Trophoblast cell (in vitro differentiated cells and primary cell): ENCODE data around the gene ACO1.

Experiments used
- DNase-seq, 2 donors: peaks; one replicate each; pipeline ENCODE4 v3.0.0-alpha.2; 2016
- H2AFZ ChIP-seq: 2 replicates; pipeline ENCODE4 v1.6.1; 2013; ENCODE audit warnings: low read length, moderate library complexity, mild to moderate bottlenecking; ENCODE audit not compliant: insufficient read depth, poor library complexity
- H2AK5ac ChIP-seq: 2 replicates; pipeline ENCODE4 v1.6.1; 2013; ENCODE audit warnings: mild to moderate bottlenecking, low read length
- H2BK120ac ChIP-seq: 2 replicates; pipeline ENCODE4 v1.6.1; 2013; ENCODE audit warnings: low read length, mild to moderate bottlenecking, moderate library complexity; ENCODE audit not compliant: insufficient read depth, poor library complexity
- H2BK12ac ChIP-seq: 2 replicates; pipeline ENCODE4 v1.6.1; 2013; ENCODE audit warnings: mild to moderate bottlenecking, low read length, moderate library complexity
- H2BK5ac ChIP-seq: 2 replicates; pipeline ENCODE4 v1.6.1; 2013; ENCODE audit warnings: low read length, low read depth, moderate library complexity, mild to moderate bottlenecking; ENCODE audit not compliant: poor library complexity
- H3K14ac ChIP-seq: 2 replicates; pipeline ENCODE4 v1.6.1; 2013; ENCODE audit warnings: mild to moderate bottlenecking, low read length
- H3K18ac ChIP-seq: 2 replicates; pipeline ENCODE4 v1.6.1; 2013; ENCODE audit warnings: mild to moderate bottlenecking, low read length
- H3K23ac ChIP-seq: 2 replicates; pipeline ENCODE4 v1.6.1; 2013; ENCODE audit warnings: low read length
- H3K27ac ChIP-seq: 2 replicates; pipeline ENCODE4 v1.5.1; 2013; ENCODE audit warnings: low read depth, mild to moderate bottlenecking, inconsistent platforms, low read length, moderate library complexity
- H3K27me3 ChIP-seq: 2 replicates; pipeline ENCODE4 v1.6.1; 2013; ENCODE audit warnings: inconsistent platforms, mild to moderate bottlenecking, low read length, moderate library complexity; ENCODE audit not compliant: insufficient read depth
- H3K36me3 ChIP-seq, 2 experiments: 1 replicate in 1 of 2; 2 replicates in 1 of 2; pipeline ENCODE4 v1.6.1; 2013; ENCODE audit warnings: low read length in 2 of 2, mild to moderate bottlenecking in 2 of 2, moderate library complexity in 1 of 2; ENCODE audit not compliant: insufficient read depth in 2 of 2, control insufficient read depth in 1 of 2
- H3K4ac ChIP-seq: 2 replicates; pipeline ENCODE4 v1.6.1; 2013; ENCODE audit warnings: low read depth, mild to moderate bottlenecking, low read length, moderate library complexity
- H3K4me1 ChIP-seq, 2 experiments: 1 replicate in 1 of 2; 2 replicates in 1 of 2; pipeline ENCODE4 v1.6.1; 2013; ENCODE audit warnings: low read length in 2 of 2, mild to moderate bottlenecking in 2 of 2, moderate library complexity in 1 of 2; ENCODE audit not compliant: insufficient read depth in 2 of 2, control insufficient read depth in 1 of 2
- H3K4me2 ChIP-seq: 2 replicates; pipeline ENCODE4 v1.6.1; 2013; ENCODE audit warnings: inconsistent platforms, mild to moderate bottlenecking, low read length, moderate library complexity
- H3K4me3 ChIP-seq: 2 replicates; pipeline ENCODE4 v1.5.1; 2013; ENCODE audit warnings: mild to moderate bottlenecking, low read depth, low read length, inconsistent platforms
- H3K79me1 ChIP-seq: one replicate; pipeline ENCODE4 v1.6.1; 2013; ENCODE audit warnings: low read length
- H3K79me2 ChIP-seq: 2 replicates; pipeline ENCODE4 v1.6.1; 2013; ENCODE audit warnings: low read length, mild to moderate bottlenecking; ENCODE audit not compliant: control insufficient read depth, insufficient read depth, poor library complexity
- H3K9ac ChIP-seq: 2 replicates; pipeline ENCODE4 v1.6.1; 2013; ENCODE audit warnings: mild to moderate bottlenecking, low read length
- H3K9me3 ChIP-seq: 2 replicates; pipeline ENCODE4 v1.6.1; 2013; ENCODE audit warnings: low read depth, mild to moderate bottlenecking, control low read depth, inconsistent platforms, low read length; ENCODE audit not compliant: insufficient read depth
- H4K12ac ChIP-seq: 2 replicates; pipeline ENCODE4 v1.6.1; 2013; ENCODE audit warnings: low read depth, mild to moderate bottlenecking, low read length, moderate library complexity
- H4K8ac ChIP-seq: 2 replicates; pipeline ENCODE4 v1.6.1; 2013; ENCODE audit warnings: low read depth, mild to moderate bottlenecking, low read length, moderate library complexity
- H4K91ac ChIP-seq: one replicate; pipeline ENCODE4 v1.6.1; 2013; ENCODE audit warnings: low read depth, mild to moderate bottlenecking, low read length, moderate library complexity
- WGBS: extraction: QIAGEN DNeasy Blood & Tissue Kit; methylation state at CpG from one replicate; pipeline ENCODE4 v1.1.7; 2013; ENCODE audit warnings: missing lambda C conversion rate; ENCODE audit not compliant: insufficient read length, insufficient coverage; ENCODE audit errors: extremely low coverage; 5-methylcytosine and 5-hydroxymethylcytosine counted together

ACO1 gene

DNA sequence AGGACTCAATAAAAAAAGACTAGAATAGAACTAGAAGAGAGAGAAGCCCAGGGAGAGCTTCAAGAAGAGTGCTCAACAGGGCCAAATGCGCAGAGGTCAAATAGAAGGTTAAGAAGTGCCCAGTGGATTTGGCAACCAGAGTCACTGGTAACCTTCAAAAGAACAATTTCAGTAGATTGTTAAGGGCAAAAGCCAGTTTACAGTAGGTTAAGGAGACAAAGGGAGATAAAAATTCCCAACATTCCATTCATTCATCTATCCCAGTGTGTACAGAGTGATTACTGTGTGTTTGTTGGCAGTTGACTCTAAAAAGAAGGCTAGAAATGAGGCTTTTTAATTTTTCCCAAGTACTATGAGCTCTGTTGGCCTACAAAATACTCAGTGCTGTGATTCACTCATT lies 72.1 kb downstream of the ACO1 start:
- Histone ChIP-seq H4K8ac (no peak overlapping the region), H2BK120ac (no peak overlapping the region), H3K4me1 (peaks cover 0 to 2% of the 10 kb centered on the region in 2 experiments), H2BK5ac (no peak overlapping the region), H3K14ac (no peak overlapping the region), H3K9ac (no peak overlapping the region), H3K4ac (no peak overlapping the region), H2AFZ (no peak overlapping the region), H4K91ac (no peak overlapping the region), H4K12ac (no peak overlapping the region), H3K18ac (no peak overlapping the region), H3K4me2 (no peak overlapping the region), H3K79me2 (no peaks in the 10 kb centered on the region), H3K4me3 (no peak overlapping the region), H3K27me3 (no peaks in the 10 kb centered on the region), H3K36me3 (peaks cover 1 to 5% of the 10 kb centered on the region in 2 experiments), H3K23ac (no peak overlapping the region), H2BK12ac (no peak overlapping the region), H3K27ac (no peak overlapping the region), H2AK5ac (no peak overlapping the region), H3K79me1 (no peaks in the 10 kb centered on the region), H3K9me3 (no peaks in the 10 kb centered on the region)
- no CpG with 5 or more reads among the region's 1 CpG for WGBS
- no peak for DNase-seq

DNA sequence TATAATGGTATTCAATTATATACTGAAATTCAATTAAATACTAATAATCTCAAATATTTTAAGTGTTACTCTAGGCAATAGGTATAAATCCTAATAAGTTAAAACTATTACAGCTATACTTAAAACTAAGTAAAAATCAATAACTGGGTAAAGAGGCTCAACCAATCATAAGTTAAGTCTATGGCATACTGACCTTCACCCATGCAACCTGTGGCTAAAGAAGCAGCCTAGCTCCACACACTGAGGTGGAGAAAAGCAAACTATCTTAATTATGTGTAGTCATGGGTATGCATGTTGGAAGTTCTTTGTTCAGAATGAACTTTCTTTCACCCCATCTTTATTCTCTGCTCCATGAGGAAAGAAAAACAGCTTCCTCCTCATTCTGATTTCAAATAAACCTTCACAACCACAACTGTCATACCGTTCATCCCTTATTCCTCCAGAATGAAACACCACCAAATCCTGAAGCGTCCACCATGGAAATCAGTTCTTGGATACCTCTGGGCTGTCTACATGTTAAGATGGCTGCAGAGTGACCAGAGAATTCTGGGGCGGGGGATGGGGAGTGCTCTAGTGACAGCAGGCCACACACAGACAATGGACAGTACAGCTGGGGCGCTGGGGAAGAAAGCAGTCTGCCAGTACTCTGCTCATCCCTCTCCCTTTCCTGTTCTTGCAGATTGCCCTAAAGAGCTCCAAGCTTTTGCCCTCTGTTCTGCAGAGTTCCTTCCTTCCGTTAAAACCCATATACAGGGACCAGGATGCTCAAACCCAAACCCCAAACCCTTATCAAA lies 79.3 kb downstream of the ACO1 start:
- Histone ChIP-seq H3K4me3 (no peak overlapping the region), H3K18ac (no peak overlapping the region), H2AFZ (no peak overlapping the region), H3K36me3 (peaks cover 0 to 4% of the 10 kb centered on the region in 2 experiments), H4K8ac (no peak overlapping the region), H3K9me3 (no peaks in the 10 kb centered on the region), H3K4ac (no peak overlapping the region), H3K79me2 (no peaks in the 10 kb centered on the region), H3K27me3 (no peaks in the 10 kb centered on the region), H3K27ac (no peak overlapping the region), H4K12ac (no peak overlapping the region), H3K4me2 (no peak overlapping the region), H3K9ac (no peak overlapping the region), H4K91ac (no peak overlapping the region), H3K79me1 (no peaks in the 10 kb centered on the region), H3K14ac (no peak overlapping the region), H2BK12ac (no peak overlapping the region), H2BK5ac (no peak overlapping the region), H2AK5ac (no peak overlapping the region), H3K4me1 (no peaks in the 10 kb centered on the region), H2BK120ac (no peak overlapping the region), H3K23ac (no peak overlapping the region)
- no CpG with 5 or more reads among the region's 5 CpGs for WGBS
- DNase-seq: no peak

DNA sequence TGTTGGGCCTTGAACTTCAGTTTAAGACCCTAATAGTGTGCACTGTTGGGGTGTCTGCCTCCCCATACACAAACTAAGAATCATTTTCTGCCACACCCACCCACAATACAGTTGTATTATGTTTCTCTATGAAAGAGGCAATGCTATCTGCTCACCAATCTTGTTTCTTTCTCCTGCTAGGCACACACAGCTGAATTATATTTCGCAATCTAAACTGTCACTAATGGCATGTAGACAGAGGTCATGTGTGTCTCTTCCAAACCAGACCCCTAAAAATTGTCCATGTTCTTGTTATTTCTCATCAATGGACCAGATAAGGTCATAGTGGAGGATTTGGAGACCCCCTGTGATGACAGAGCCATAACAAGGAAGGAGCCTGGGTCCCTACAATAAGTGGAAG lies 84.3 kb downstream of the ACO1 start:
- Histone ChIP-seq H3K4me1 (no peaks in the 10 kb centered on the region), H4K91ac (no peak overlapping the region)

DNA sequence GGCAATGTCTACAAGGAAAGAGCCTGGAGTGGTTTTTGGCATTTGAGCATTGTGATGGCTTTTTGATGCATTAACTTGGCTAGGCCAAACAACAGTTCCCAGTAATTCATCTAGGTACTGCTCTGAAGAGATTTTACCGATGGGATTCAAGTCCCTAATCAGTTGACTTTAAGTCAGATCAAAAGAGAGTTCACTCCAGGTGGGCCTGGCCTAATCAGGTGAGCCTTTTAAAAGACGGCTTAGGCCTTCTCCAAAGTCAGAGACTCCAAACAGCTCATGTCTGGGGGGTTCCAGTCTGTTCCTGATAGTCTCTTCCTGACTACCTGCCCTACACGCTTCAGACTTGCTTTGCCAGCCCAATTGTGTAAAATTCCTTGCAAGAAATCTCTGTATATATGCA lies 87.9 kb downstream of the ACO1 start:
- Histone ChIP-seq H2BK12ac (no peak overlapping the region), H3K79me2 (no peaks in the 10 kb centered on the region), H2BK5ac (no peak overlapping the region), H4K8ac (no peak overlapping the region), H3K27me3 (no peaks in the 10 kb centered on the region), H4K12ac (no peak overlapping the region), H3K4me2 (no peak overlapping the region), H3K9ac (no peak overlapping the region), H3K27ac (no peak overlapping the region), H2AFZ (no peak overlapping the region), H2BK120ac (no peak overlapping the region), H3K4me3 (no peak overlapping the region), H3K9me3 (no peaks in the 10 kb centered on the region), H2AK5ac (no peak overlapping the region), H3K18ac (no peak overlapping the region), H3K79me1 (no peaks in the 10 kb centered on the region), H4K91ac (no peak overlapping the region), H3K14ac (no peak overlapping the region), H3K23ac (no peak overlapping the region), H3K4ac (no peak overlapping the region), H3K4me1 (no peaks in the 10 kb centered on the region), H3K36me3 (peaks cover 2% of the 10 kb centered on the region in 2 experiments)
- WGBS: no CpG with 5 or more reads among the region's 3 CpGs
- no peak for DNase-seq

More for the DNA sequence above, 84.3 kb downstream of the ACO1 start:
- Histone ChIP-seq H4K12ac (no peak overlapping the region), H2AK5ac (no peak overlapping the region), H3K27me3 (no peaks in the 10 kb centered on the region), H3K9ac (no peak overlapping the region), H2AFZ (no peak overlapping the region), H3K79me1 (no peaks in the 10 kb centered on the region), H3K27ac (no peak overlapping the region), H2BK120ac (no peak overlapping the region), H3K4ac (no peak overlapping the region), H3K14ac (no peak overlapping the region), H3K23ac (no peak overlapping the region), H3K79me2 (no peaks in the 10 kb centered on the region), H4K8ac (no peak overlapping the region), H3K9me3 (no peaks in the 10 kb centered on the region), H3K18ac (no peak overlapping the region), H2BK5ac (no peak overlapping the region), H3K36me3 (no peaks in the 10 kb centered on the region), H3K4me3 (no peak overlapping the region), H2BK12ac (no peak overlapping the region), H3K4me2 (no peak overlapping the region)
- no CpG with 5 or more reads among the region's 1 CpG for whole genome bisulfite sequencing
- DNase-seq: peak in 1 of 2 donors; percentile 12
